ENCODE data around the gene ZNF740.

The ZNF740 gene

GRCh38 chr12:53231671-53231920, 51.1 kb downstream of the ZNF740 start:
- H3K27me3 Mint-ChIP-seq: no peaks in the 10 kb centered on the region
- no peaks in the 10 kb centered on the region for H3K9me3 Mint-ChIP-seq
- ATAC-seq (replicated peaks; ENCODE audit: extremely low read depth, poor library complexity, severe bottlenecking) (no peak), DNase-seq (ENCODE audit: low spot score in 2 of 2) (no peak)
- peaks cover 11% of the 10 kb centered on the region for H3K36me3 Mint-ChIP-seq (ENCODE audit: insufficient read depth)
- peaks cover 64% of the 10 kb centered on the region for H3K4me1 Mint-ChIP-seq
- H3K27ac Mint-ChIP-seq (ENCODE audit: low read depth): no peak overlapping the region
- H3K4me3 Mint-ChIP-seq: peak overlapping the region; percentile 93

DNA sequence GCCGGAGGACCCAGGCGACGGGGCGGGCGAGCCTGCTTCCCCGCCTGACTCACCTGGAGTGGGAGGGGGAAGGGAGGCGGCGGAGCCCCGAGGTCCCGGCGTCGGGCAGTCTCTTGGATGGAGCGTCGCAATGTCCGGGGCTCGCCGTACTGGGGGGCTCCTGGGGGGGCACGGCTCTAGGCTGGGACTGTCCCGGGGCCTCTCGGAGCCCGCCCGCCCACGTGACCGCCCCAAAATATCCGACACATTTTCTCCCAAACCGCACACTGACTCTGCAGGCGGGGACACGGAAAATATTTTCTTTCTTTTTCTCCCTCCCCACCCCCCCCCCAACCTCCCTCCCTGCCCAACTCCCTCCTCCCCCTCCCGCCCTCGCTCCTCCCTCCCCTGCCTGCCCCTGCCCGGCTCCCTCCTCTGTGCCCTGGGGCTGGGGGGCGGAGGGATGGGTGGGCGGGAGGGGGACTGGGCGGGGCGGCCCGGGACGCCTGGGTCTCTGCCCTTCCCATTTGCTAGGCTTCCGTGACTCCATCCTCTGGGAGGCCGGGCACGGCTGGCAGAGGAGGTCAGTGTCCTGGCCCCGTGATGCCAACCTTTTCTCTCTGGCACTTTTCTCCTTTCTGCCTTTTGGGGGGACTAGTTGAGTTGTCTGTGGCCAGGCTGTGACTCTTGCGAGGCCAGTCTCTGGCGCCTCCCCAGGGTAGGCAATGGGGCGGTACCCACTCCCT, 51.6 kb downstream of the ZNF740 start, which contains the start of gene RARG:
TSS of gene RARG (minus strand) at position 289 of the 725 bp plus-strand sequence. CDS start 4,664 bp downstream, outside the sequence.
- H3K9me3 Mint-ChIP-seq: no peaks in the 10 kb centered on the region
- peaks cover 11% of the 10 kb centered on the region for H3K36me3 Mint-ChIP-seq (ENCODE audit: insufficient read depth)
- H3K27me3 Mint-ChIP-seq: no peaks in the 10 kb centered on the region
- peak within 1 kb of the TSS; percentile 89 for H3K27ac Mint-ChIP-seq (ENCODE audit: low read depth)
- DNase-seq (ENCODE audit: low spot score in 2 of 2): peak in 1 of 2 donors; percentile 38
- H3K4me3 Mint-ChIP-seq: peak within 1 kb of the TSS; percentile 93
- H3K4me1 Mint-ChIP-seq: peaks cover 64% of the 10 kb centered on the region
- ATAC-seq (replicated peaks; ENCODE audit: extremely low read depth, poor library complexity, severe bottlenecking): peak; percentile 65

GRCh38 chr12:53232646-53233461, 52.3 kb downstream of the ZNF740 start:
- H3K4me1 Mint-ChIP-seq: peaks cover 66% of the 10 kb centered on the region
- DNase-seq (ENCODE audit: low spot score in 2 of 2) (no peak), ATAC-seq (replicated peaks; ENCODE audit: extremely low read depth, poor library complexity, severe bottlenecking) (peak; percentile 44)
- H3K9me3 Mint-ChIP-seq: no peaks in the 10 kb centered on the region
- H3K27me3 Mint-ChIP-seq: no peaks in the 10 kb centered on the region
- peak overlapping the region; percentile 89 for H3K27ac Mint-ChIP-seq (ENCODE audit: low read depth)
- peaks cover 11% of the 10 kb centered on the region for H3K36me3 Mint-ChIP-seq (ENCODE audit: insufficient read depth)
- peak overlapping the region; percentile 93 for H3K4me3 Mint-ChIP-seq

GRCh38 chr12:53233671-53234121, 53.2 kb downstream of the ZNF740 start:
- Mint-ChIP-seq H3K9me3 (no peaks in the 10 kb centered on the region), H3K4me1 (peaks cover 61% of the 10 kb centered on the region), H3K36me3 (ENCODE audit: insufficient read depth) (peaks cover 11% of the 10 kb centered on the region), H3K27me3 (no peaks in the 10 kb centered on the region), H3K4me3 (peak overlapping the region; percentile 38), H3K27ac (ENCODE audit: low read depth) (peak overlapping the region; percentile 89)
- DNase-seq (ENCODE audit: low spot score in 2 of 2) (no peak), ATAC-seq (replicated peaks; ENCODE audit: extremely low read depth, poor library complexity, severe bottlenecking) (no peak)

DNA sequence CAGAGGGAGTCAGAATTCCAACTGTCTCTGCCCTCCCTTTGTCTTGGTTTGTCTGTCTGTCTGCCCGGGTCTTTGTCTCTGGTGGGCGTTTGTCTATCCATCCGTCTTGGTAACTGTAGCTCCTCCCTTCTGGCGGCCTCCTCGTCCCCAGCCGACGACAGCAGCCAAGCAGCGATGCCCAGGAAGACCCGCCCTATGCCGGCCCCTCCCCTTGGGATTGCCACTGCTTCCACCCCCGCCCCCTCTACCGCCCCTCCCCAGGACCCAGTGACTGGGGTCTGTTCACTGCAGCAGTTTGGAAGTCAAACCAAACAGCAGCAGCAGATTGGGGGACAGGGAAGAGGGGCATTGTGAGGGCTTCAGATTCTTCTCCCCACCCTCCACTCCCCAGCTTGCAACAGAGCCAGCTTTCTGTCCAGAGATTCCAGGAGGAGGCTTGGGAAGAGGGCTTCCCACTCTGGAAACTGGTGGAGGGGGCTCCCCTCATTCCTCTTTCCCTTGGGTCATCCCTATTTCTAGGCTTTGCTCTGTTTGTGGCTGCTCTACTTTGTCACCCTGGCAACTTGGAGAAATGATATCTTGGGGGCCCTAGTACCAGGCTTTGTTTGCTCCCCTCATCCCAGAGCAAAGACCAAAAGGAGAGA, 53.9 kb downstream of the ZNF740 start:
- Mint-ChIP-seq H3K36me3 (ENCODE audit: insufficient read depth) (peaks cover 10% of the 10 kb centered on the region), H3K4me3 (peak overlapping the region; percentile 38), H3K27ac (ENCODE audit: low read depth) (no peak overlapping the region), H3K9me3 (no peaks in the 10 kb centered on the region), H3K4me1 (peaks cover 54% of the 10 kb centered on the region), H3K27me3 (no peaks in the 10 kb centered on the region)
- no peak for ATAC-seq (replicated peaks; ENCODE audit: extremely low read depth, poor library complexity, severe bottlenecking)
- no peak for DNase-seq (ENCODE audit: low spot score in 2 of 2)

GRCh38 chr12:53235164-53235563, 54.6 kb downstream of the ZNF740 start:
- no peaks in the 10 kb centered on the region for H3K9me3 Mint-ChIP-seq
- DNase-seq (ENCODE audit: low spot score in 2 of 2) (no peak), ATAC-seq (replicated peaks; ENCODE audit: extremely low read depth, poor library complexity, severe bottlenecking) (no peak)
- H3K36me3 Mint-ChIP-seq (ENCODE audit: insufficient read depth): peaks cover 10% of the 10 kb centered on the region
- H3K4me3 Mint-ChIP-seq: no peak overlapping the region
- H3K27ac Mint-ChIP-seq (ENCODE audit: low read depth): no peak overlapping the region
- H3K4me1 Mint-ChIP-seq: peaks cover 46% of the 10 kb centered on the region
- no peaks in the 10 kb centered on the region for H3K27me3 Mint-ChIP-seq

DNA sequence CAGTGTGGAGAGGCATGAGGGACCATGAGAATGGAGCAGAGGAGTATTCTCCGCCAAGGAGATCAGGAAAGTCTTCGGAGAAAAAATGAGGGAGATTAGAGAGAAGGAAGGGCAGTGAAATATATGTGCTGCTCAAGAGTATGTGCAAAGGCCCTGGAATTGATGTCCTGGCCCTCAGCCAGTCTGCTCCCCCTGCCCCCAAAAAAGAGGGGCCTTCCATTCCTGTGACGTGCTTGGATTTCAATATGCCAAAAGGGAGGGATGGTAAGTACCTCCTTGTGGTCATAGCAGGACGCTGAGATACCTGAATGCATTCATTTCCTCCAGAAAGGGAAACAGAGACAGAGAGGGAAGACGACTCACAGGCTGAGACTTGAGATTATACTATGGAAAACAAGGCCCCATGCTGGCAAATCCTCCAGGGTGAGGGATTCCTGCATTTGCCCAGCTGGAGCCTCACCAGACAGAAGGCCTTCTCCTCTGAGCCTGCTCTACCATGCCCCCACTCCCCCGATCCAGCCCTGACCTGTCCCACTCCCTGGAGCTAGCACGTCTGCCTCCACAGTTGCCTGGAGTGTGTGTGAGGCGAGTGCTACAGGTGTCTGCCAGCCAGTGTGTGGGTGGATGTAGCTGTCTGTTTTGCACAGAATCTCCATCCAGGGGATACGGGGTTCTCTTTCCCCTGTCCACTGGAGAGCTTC, 55.4 kb downstream of the ZNF740 start:
- peak overlapping the region; percentile 50 for H3K4me3 Mint-ChIP-seq
- H3K27ac Mint-ChIP-seq (ENCODE audit: low read depth): peak overlapping the region; percentile 33
- ATAC-seq (replicated peaks; ENCODE audit: extremely low read depth, poor library complexity, severe bottlenecking) (peak; percentile 4), DNase-seq (ENCODE audit: low spot score in 2 of 2) (no peak)
- no peaks in the 10 kb centered on the region for H3K9me3 Mint-ChIP-seq
- peaks cover 10% of the 10 kb centered on the region for H3K36me3 Mint-ChIP-seq (ENCODE audit: insufficient read depth)
- peaks cover 44% of the 10 kb centered on the region for H3K4me1 Mint-ChIP-seq
- H3K27me3 Mint-ChIP-seq: no peaks in the 10 kb centered on the region

DNA sequence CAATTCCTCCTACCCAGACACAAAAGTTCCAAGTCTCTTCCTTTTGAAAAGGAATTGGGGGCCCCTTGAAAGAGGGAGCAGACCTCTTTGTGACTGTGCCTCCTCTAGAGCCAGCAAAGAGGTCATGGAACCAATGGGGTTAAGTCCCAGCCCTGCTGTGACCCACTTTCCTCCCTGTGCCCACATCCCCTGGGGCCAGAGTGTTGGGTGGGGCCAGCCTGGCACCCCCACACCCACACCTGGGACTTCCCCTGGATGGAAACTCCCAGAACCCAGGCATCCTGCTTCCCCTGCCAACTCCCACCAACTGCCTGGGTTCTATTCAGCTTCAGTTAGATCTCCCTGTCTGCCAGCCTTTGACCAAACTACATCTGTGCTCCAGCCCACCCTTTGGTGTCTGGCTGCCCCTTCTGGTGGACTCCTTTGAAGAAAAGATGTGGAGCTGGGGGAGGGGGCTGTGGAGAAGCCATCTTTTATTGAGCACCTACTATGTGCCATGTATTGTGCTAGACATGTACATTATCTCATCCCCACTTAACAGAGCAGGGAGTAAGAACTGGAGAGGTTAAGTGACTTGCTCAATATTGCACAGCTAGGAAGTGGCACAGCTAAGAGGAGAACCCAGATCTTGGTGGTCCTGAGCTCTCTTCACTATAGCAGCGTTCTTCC, 56.1 kb downstream of the ZNF740 start:
- H3K27me3 Mint-ChIP-seq: peaks cover under 1% of the 10 kb centered on the region
- DNase-seq (ENCODE audit: low spot score in 2 of 2): peak in 1 of 2 donors; percentile 46
- H3K4me3 Mint-ChIP-seq: peak overlapping the region; percentile 50
- no peaks in the 10 kb centered on the region for H3K9me3 Mint-ChIP-seq
- H3K27ac Mint-ChIP-seq (ENCODE audit: low read depth): peak overlapping the region; percentile 33
- ATAC-seq (replicated peaks; ENCODE audit: extremely low read depth, poor library complexity, severe bottlenecking): peak; percentile 69
- H3K36me3 Mint-ChIP-seq (ENCODE audit: insufficient read depth): peaks cover 10% of the 10 kb centered on the region
- H3K4me1 Mint-ChIP-seq: peaks cover 44% of the 10 kb centered on the region

- no peak overlapping the region for H3K27ac Mint-ChIP-seq (ENCODE audit: low read depth)
- no peak for ATAC-seq (replicated peaks; ENCODE audit: extremely low read depth, poor library complexity, severe bottlenecking)
- no peak overlapping the region for H3K4me3 Mint-ChIP-seq
- no peaks in the 10 kb centered on the region for H3K9me3 Mint-ChIP-seq
- no peak for DNase-seq (ENCODE audit: low spot score in 2 of 2)
- H3K36me3 Mint-ChIP-seq (ENCODE audit: insufficient read depth): no peaks in the 10 kb centered on the region
- H3K4me1 Mint-ChIP-seq: peaks cover 24% of the 10 kb centered on the region
- peaks cover 33% of the 10 kb centered on the region for H3K27me3 Mint-ChIP-seq
Measured at GRCh38 chr12:53239643-53240258, 59.2 kb downstream of the ZNF740 start.

DNA sequence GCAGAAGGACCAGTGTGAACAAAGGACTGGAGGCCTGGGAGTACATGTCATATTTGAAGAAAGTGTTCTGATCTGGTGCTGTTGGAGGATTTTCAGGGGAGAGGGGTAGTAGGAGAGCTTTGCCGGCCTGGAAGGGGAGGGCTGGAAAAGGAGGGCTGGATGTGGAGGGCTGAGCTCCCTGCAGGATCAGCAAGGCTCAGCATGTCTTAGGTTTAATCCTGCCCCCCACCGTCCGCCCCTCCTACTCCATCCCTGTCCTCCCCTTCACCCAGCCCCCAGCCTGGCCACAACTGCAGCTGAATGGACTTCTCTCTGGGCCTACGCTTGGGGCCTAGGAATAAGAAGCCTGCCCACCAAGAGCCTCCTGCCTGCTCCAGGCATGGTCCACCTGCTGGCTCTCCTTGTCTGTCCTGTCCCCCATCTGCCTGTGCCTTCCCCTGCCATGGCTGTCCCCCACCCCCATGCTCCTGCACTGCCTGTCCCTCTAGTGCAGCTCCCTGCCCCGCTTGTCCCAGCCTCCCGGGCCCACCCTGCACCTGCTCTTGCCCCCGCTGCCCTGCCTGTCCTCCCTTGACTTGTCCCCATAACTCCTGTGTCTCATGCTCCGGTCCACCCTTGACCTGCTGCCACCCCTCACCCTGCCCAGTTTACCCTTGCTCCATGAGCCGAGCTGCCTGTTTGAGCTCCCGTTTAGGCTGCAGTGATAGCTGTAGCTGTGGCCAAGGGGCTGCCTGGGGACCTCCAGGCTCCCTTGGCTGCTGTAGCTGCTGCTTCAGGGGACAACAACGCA, 61.3 kb downstream of the ZNF740 start:
- H3K4me1 Mint-ChIP-seq: peaks cover 7% of the 10 kb centered on the region
- no peak overlapping the region for H3K27ac Mint-ChIP-seq (ENCODE audit: low read depth)
- no peaks in the 10 kb centered on the region for H3K9me3 Mint-ChIP-seq
- peaks cover under 1% of the 10 kb centered on the region for H3K36me3 Mint-ChIP-seq (ENCODE audit: insufficient read depth)
- H3K4me3 Mint-ChIP-seq: no peak overlapping the region
- peaks cover 44% of the 10 kb centered on the region for H3K27me3 Mint-ChIP-seq
- DNase-seq (ENCODE audit: low spot score in 2 of 2) (no peak), ATAC-seq (replicated peaks; ENCODE audit: extremely low read depth, poor library complexity, severe bottlenecking) (no peak)

DNA sequence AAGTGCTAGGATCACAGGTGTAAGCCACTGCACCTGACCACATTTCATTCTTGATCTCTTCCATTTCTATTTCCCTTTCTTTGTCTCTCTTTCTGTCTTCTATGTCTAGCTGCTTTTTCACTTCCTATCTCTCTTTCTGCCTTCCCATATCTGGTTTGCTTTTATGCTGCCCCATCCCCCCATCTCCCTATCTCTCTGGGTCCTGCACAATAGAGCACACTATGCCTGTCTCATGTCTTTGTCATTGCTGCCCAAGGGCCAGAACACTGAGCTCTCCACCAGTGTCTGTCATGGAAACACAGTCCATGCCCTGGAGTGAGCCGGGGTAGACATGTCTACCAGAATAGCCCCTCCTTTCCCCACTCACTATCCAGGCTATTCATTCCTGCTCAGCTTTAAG, 63.8 kb downstream of the ZNF740 start:
- no peak overlapping the region for H3K27ac Mint-ChIP-seq (ENCODE audit: low read depth)
- H3K4me3 Mint-ChIP-seq: no peak overlapping the region
- H3K36me3 Mint-ChIP-seq (ENCODE audit: insufficient read depth): peaks cover 2% of the 10 kb centered on the region
- DNase-seq (ENCODE audit: low spot score in 2 of 2) (no peak), ATAC-seq (replicated peaks; ENCODE audit: extremely low read depth, poor library complexity, severe bottlenecking) (no peak)
- H3K27me3 Mint-ChIP-seq: peaks cover 44% of the 10 kb centered on the region
- H3K9me3 Mint-ChIP-seq: no peaks in the 10 kb centered on the region
- H3K4me1 Mint-ChIP-seq: no peaks in the 10 kb centered on the region

Measured in central memory CD8-positive, alpha-beta T cell (primary cell).